ENCODE measurements around the gene RYR2.

DNA sequence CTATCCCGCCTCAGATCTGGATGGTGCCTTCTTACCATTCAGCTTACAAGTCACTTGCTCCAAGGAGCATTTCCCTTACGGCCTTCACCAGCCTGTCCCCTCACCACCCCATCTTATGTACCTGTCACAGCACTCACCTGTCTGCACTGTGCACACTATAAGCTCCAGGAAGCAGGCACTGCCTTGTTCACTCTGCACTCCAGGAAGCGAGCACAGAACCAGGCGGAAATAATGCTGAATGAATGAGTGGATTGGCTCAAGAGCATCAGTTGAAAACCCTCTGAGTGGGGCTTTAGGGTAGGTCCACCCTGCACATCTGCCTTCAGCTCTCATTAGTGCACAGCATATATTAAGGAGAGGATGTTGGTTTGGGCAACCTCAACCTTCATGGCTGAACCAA is 8.9 kb upstream of the RYR2 start:
- TF ChIP-seq, protein P1, sequence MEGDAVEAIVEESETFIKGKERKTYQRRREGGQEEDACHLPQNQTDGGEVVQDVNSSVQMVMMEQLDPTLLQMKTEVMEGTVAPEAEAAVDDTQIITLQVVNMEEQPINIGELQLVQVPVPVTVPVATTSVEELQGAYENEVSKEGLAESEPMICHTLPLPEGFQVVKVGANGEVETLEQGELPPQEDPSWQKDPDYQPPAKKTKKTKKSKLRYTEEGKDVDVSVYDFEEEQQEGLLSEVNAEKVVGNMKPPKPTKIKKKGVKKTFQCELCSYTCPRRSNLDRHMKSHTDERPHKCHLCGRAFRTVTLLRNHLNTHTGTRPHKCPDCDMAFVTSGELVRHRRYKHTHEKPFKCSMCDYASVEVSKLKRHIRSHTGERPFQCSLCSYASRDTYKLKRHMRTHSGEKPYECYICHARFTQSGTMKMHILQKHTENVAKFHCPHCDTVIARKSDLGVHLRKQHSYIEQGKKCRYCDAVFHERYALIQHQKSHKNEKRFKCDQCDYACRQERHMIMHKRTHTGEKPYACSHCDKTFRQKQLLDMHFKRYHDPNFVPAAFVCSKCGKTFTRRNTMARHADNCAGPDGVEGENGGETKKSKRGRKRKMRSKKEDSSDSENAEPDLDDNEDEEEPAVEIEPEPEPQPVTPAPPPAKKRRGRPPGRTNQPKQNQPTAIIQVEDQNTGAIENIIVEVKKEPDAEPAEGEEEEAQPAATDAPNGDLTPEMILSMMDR (IDR thresholded peaks at IDR 0.05): no peak
- TF ChIP-seq POLR2AphosphoS5 (IDR thresholded peaks at IDR 0.05) (no peak), POLR2A (IDR thresholded peaks at IDR 0.05) (no peak)

All from breast epithelium (tissue), 3 donors.